WERI-Rb-1 (cell line): ENCODE measurements around the gene PHC2.

Experiments
- DNase-seq: peaks from one replicate; pipeline ENCODE4 v3.0.0-alpha.2; 2020
- H3K27ac ChIP-seq: fragments of 250-450 bp; sonication (Bioruptor Pico); 2 replicates; pipeline ENCODE4 v1.5.1; 2020; ENCODE audit warnings: mild to moderate bottlenecking, moderate library complexity
- H3K27me3 ChIP-seq: fragments of 250-450 bp; sonication (Bioruptor Pico); 2 replicates; pipeline ENCODE4 v1.5.1; 2021; ENCODE audit warnings: mild to moderate bottlenecking, low read depth, moderate library complexity; ENCODE audit not compliant: insufficient read depth, severe bottlenecking
- H3K36me3 ChIP-seq: fragments of 250-450 bp; sonication (Bioruptor Pico); 2 replicates; pipeline ENCODE4 v1.5.1; 2020; ENCODE audit warnings: mild to moderate bottlenecking, moderate library complexity
- H3K4me3 ChIP-seq: 2 replicates; pipeline ENCODE4 v1.5.1; 2011; ENCODE audit warnings: low read depth, mild to moderate bottlenecking, control low read depth, low read length
- H3K9me3 ChIP-seq: fragments of 250-450 bp; sonication (Bioruptor Pico); 2 replicates; pipeline ENCODE4 v1.5.1; 2021; ENCODE audit warnings: mild to moderate bottlenecking, moderate library complexity; ENCODE audit not compliant: severe bottlenecking
- CTCF ChIP-seq: IDR thresholded peaks from 2 replicates; pipeline ENCODE4 v1.5.1; 2011; ENCODE audit warnings: low read depth, mild to moderate bottlenecking, control low read depth, inconsistent platforms, low read length

Gene PHC2

GRCh38 chr1:33276573-33277298 lies 154.2 kb downstream of the PHC2 start:
- H3K27me3 ChIP-seq, result no peaks in the 10 kb centered on the region
- peaks cover 63% of the 10 kb centered on the region for H3K36me3 ChIP-seq
- H3K27ac ChIP-seq, result no peak overlapping the region
- DNase-seq, result no peak
- no peaks in the 10 kb centered on the region for H3K9me3 ChIP-seq
- no peak overlapping the region for H3K4me3 ChIP-seq
- no peak for TF ChIP-seq CTCF

DNA sequence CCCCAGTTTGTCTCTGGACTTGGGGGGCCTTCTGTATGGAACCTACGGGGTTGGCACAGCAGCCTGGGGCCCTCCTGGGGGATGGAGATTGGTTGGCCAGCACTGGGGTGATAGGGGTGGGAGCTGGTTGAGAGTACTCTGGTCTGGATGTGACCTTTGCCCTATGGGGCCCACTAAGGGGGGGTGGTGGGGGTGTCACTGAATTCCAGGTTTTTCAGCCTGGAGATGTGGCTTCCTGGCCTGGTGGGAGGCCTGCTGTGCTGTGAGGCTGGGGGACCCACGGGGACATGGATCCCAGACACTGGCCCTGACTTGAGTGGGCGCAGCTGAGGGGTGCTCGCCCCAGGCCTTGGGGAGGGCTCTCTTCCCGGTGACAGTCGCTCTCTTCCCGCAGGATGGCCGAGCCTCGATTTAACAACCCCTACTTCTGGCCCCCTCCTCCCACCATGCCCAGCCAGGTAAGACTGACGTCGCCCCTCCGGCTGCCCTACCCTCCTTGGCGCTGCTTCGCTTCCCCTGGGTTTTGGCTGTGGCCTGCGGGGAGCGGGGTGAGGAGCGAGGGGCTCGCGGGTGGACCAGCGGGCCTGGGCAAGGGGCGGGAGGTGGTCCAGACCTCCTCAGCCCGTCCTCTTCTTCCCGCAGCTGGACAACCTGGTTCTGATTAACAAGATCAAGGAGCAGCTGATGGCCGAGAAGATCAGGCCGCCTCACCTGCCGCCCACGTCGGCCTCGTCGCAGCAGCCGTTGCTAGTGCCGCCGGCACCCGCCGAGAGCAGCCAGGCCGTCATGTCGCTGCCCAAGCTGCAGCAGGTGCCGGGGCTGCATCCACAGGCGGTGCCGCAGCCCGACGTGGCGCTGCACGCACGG lies 155.0 kb downstream of the PHC2 start:
- TF ChIP-seq CTCF, result no peak
- no peaks in the 10 kb centered on the region for H3K9me3 ChIP-seq
- H3K36me3 ChIP-seq, result peaks cover 56% of the 10 kb centered on the region
- no peak for DNase-seq
- H3K27ac ChIP-seq, result no peak overlapping the region
- H3K27me3 ChIP-seq, result no peaks in the 10 kb centered on the region
- no peak overlapping the region for H3K4me3 ChIP-seq

GRCh38 chr1:33275195-33275594 lies 155.7 kb downstream of the PHC2 start:
- DNase-seq, result no peak
- H3K36me3 ChIP-seq, result peaks cover 56% of the 10 kb centered on the region
- TF ChIP-seq CTCF, result no peak
- H3K27me3 ChIP-seq, result no peaks in the 10 kb centered on the region
- H3K9me3 ChIP-seq, result no peaks in the 10 kb centered on the region
- H3K27ac ChIP-seq, result no peak overlapping the region
- H3K4me3 ChIP-seq, result no peak overlapping the region

DNA sequence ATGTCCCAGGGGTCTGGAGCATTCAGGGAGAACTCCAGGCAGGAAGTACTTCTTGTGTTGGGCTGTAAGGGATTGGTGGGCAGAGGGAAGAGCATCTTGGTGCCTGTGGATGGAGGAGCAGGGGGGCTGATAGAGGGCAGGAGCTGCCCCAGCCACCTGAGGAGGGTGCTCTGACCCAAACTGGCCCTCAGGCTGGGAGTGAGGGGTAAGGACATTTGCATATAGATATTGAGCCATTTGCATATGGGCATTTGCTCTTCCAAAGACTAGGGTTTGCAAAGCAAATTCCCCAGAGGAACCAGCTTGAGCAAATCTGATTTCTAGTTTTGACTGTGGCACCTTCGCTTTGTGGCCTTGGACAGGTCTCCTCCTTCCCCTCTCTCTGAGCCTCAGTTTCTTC lies 156.4 kb downstream of the PHC2 start:
- no peak for DNase-seq
- no peaks in the 10 kb centered on the region for H3K9me3 ChIP-seq
- no peak overlapping the region for H3K4me3 ChIP-seq
- no peak overlapping the region for H3K27ac ChIP-seq
- no peak for TF ChIP-seq CTCF
- H3K27me3 ChIP-seq, result no peaks in the 10 kb centered on the region
- peaks cover 54% of the 10 kb centered on the region for H3K36me3 ChIP-seq

DNA sequence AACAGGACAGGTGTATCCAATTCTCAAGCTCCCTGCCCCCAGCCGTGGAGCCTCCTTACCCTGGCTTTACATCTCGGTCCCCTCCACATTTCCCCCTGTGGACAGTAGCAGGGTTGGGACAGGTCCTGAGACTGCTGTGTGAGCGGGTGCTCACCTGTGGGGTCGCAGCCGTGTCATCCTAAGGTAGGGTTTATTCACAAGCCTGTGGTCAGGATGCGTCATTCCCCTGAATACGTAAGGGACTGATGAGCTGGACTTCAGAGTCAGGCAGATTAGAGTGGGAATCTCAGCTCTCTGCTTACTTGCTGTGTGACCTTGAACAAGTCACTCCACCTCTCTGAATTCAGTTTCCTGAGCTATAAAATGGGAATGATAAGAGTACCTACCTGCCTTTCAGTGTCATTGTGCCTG lies 156.9 kb downstream of the PHC2 start:
- Histone ChIP-seq H3K27ac (no peak overlapping the region), H3K36me3 (peaks cover 51% of the 10 kb centered on the region), H3K27me3 (no peaks in the 10 kb centered on the region), H3K4me3 (no peak overlapping the region), H3K9me3 (no peaks in the 10 kb centered on the region)
- DNase-seq, result no peak
- TF ChIP-seq CTCF, result no peak
